BLaER1 treated with 17β-estradiol and CSF1 and Interleukin-3, amounts not matched to agents 10 nM and 100 nM (cell line): Measurements from ENCODE around the gene MAN1C1.
A peak's percentile ranks its signal among the peaks of the same experiment; 100 is the strongest.

ENCODE experiments used
- H3K27ac ChIP-seq, 11 experiments: shearing (Covaris generic); formaldehyde crosslinking; 2 replicates each; pipeline ENCODE4 v1.8.1; 2022
- H3K27me3 ChIP-seq, 11 experiments: shearing (Covaris generic); formaldehyde crosslinking; 2 replicates each; pipeline ENCODE4 v1.8.1; 2022
- H3K36me3 ChIP-seq, 11 experiments: shearing (Covaris generic); formaldehyde crosslinking; 2 replicates each; pipeline ENCODE4 v1.8.1; 2022
- H3K4me1 ChIP-seq, 10 experiments: shearing (Covaris generic); formaldehyde crosslinking; 2 replicates each; pipeline ENCODE4 v1.8.1; 2022
- H3K4me2 ChIP-seq, 11 experiments: shearing (Covaris generic); formaldehyde crosslinking; 2 replicates each; pipeline ENCODE4 v1.8.1; 2022
- H3K4me3 ChIP-seq, 10 experiments: shearing (Covaris generic); formaldehyde crosslinking; 2 replicates each; pipeline ENCODE4 v1.8.1; 2022
- H3K9ac ChIP-seq, 11 experiments: shearing (Covaris generic); formaldehyde crosslinking; 2 replicates each; pipeline ENCODE4 v1.8.1; 2022
- H3K9me3 ChIP-seq, 11 experiments: shearing (Covaris generic); formaldehyde crosslinking; replicated peaks in 1 of 11; 2 replicates each; pipeline ENCODE4 v1.8.1; 2022
- H4K20me1 ChIP-seq, 11 experiments: shearing (Covaris generic); formaldehyde crosslinking; 2 replicates each; pipeline ENCODE4 v1.8.1; 2022
- Cebpa-rat ChIP-seq, 11 experiments: shearing (Covaris generic); IDR thresholded peaks; 2 replicates each; pipeline ENCODE4 v1.8.1; 2022

MAN1C1 gene

GRCh38 chr1:25572107-25572506, 44.5 kb upstream of the MAN1C1 start:
- no peak overlapping the region for H3K27ac ChIP-seq
- H3K9ac ChIP-seq: no peak overlapping the region
- H3K4me3 ChIP-seq: no peak overlapping the region
- no peak overlapping the region for H3K4me2 ChIP-seq
- H3K9me3 ChIP-seq: no peaks in the 10 kb centered on the region
- H3K27me3 ChIP-seq: no peaks in the 10 kb centered on the region
- TF ChIP-seq Cebpa-rat (IDR thresholded peaks at IDR 0.05): no peak
- H3K36me3 ChIP-seq: no peaks in the 10 kb centered on the region
- peaks cover 11 to 32% (median 27%) of the 10 kb centered on the region in 10 experiments; a peak in 19 of 20 replicates for H3K4me1 ChIP-seq
- H4K20me1 ChIP-seq: peaks cover 0 to 20% (median 0%) of the 10 kb centered on the region in 11 experiments; a peak in 2 of 22 replicates

GRCh38 chr1:25572708-25573590, 43.6 kb upstream of the MAN1C1 start:
- Histone ChIP-seq H3K27ac (no peak overlapping the region), H3K4me3 (no peak overlapping the region), H4K20me1 (peaks cover 0 to 20% (median 0%) of the 10 kb centered on the region in 11 experiments; a peak in 3 of 22 replicates), H3K4me2 (no peak overlapping the region), H3K36me3 (no peaks in the 10 kb centered on the region), H3K9me3 (no peaks in the 10 kb centered on the region), H3K27me3 (no peaks in the 10 kb centered on the region), H3K4me1 (peaks cover 11 to 24% (median 19%) of the 10 kb centered on the region in 10 experiments; a peak in 19 of 20 replicates), H3K9ac (no peak overlapping the region)
- no peak for TF ChIP-seq Cebpa-rat (IDR thresholded peaks at IDR 0.05)

- Histone ChIP-seq H3K4me3 (no peak overlapping the region), H3K4me1 (peaks cover 9 to 18% (median 13%) of the 10 kb centered on the region in 10 experiments; a peak in 18 of 20 replicates), H4K20me1 (peaks cover 0 to 17% (median 0%) of the 10 kb centered on the region in 11 experiments; a peak in 3 of 22 replicates), H3K27me3 (no peaks in the 10 kb centered on the region), H3K36me3 (no peaks in the 10 kb centered on the region), H3K9me3 (no peaks in the 10 kb centered on the region), H3K4me2 (no peak overlapping the region), H3K27ac (no peak overlapping the region), H3K9ac (no peak overlapping the region)
- 0 out of 22 replicates have a peak, but pooled peaks of 2 of the 11 experiments have one; percentile 16 to 18 for TF ChIP-seq Cebpa-rat (IDR thresholded peaks at IDR 0.05)
Observed at GRCh38 chr1:25573591-25573930, 43.0 kb upstream of the MAN1C1 start.

GRCh38 chr1:25573961-25574360, 42.6 kb upstream of the MAN1C1 start:
- no peak overlapping the region for H3K4me2 ChIP-seq
- no peak for TF ChIP-seq Cebpa-rat (IDR thresholded peaks at IDR 0.05)
- no peak overlapping the region for H3K27ac ChIP-seq

GRCh38 chr1:25575191-25575590, 41.4 kb upstream of the MAN1C1 start:
- Histone ChIP-seq H3K27me3 (no peaks in the 10 kb centered on the region), H3K9ac (no peak overlapping the region)
- no peak for TF ChIP-seq Cebpa-rat (IDR thresholded peaks at IDR 0.05)

More at GRCh38 chr1:25573961-25574360, 42.6 kb upstream of the MAN1C1 start:
- Histone ChIP-seq H3K4me3 (no peak overlapping the region), H3K4me1 (peaks cover 5 to 14% (median 9%) of the 10 kb centered on the region in 10 experiments; a peak in 18 of 20 replicates), H3K9ac (no peak overlapping the region), H3K27me3 (no peaks in the 10 kb centered on the region), H3K9me3 (no peaks in the 10 kb centered on the region), H4K20me1 (peaks cover 0 to 14% (median 0%) of the 10 kb centered on the region in 11 experiments; a peak in 3 of 22 replicates), H3K36me3 (no peaks in the 10 kb centered on the region)

GRCh38 chr1:25576459-25577133, 40.0 kb upstream of the MAN1C1 start:
- H3K27me3 ChIP-seq: no peaks in the 10 kb centered on the region
- H3K4me2 ChIP-seq: no peak overlapping the region
- no peak overlapping the region for H3K27ac ChIP-seq
- TF ChIP-seq Cebpa-rat (IDR thresholded peaks at IDR 0.05): no peak
- no peak overlapping the region for H3K4me3 ChIP-seq
- peaks cover 0 to 7% (median 0%) of the 10 kb centered on the region in 10 experiments; a peak in 4 of 20 replicates for H3K4me1 ChIP-seq
- H3K9me3 ChIP-seq: no peaks in the 10 kb centered on the region
- H3K36me3 ChIP-seq: no peaks in the 10 kb centered on the region
- no peak overlapping the region; a peak in 1 of 22 replicates for H3K9ac ChIP-seq
- H4K20me1 ChIP-seq: peaks cover 0 to 7% (median 0%) of the 10 kb centered on the region in 11 experiments; a peak in 3 of 22 replicates

More at GRCh38 chr1:25575191-25575590, 41.4 kb upstream of the MAN1C1 start:
- no peak overlapping the region for H3K4me3 ChIP-seq
- no peaks in the 10 kb centered on the region for H3K9me3 ChIP-seq
- H3K36me3 ChIP-seq: no peaks in the 10 kb centered on the region
- H3K4me1 ChIP-seq: peaks cover 0 to 4% (median 0%) of the 10 kb centered on the region in 10 experiments; a peak in 2 of 20 replicates
- no peak overlapping the region for H3K4me2 ChIP-seq
- H3K27ac ChIP-seq: no peak overlapping the region
- peaks cover 0 to 14% (median 0%) of the 10 kb centered on the region in 11 experiments; a peak in 3 of 22 replicates for H4K20me1 ChIP-seq

GRCh38 chr1:25577134-25577920, 39.3 kb upstream of the MAN1C1 start:
- Histone ChIP-seq H3K9me3 (no peaks in the 10 kb centered on the region), H3K4me3 (no peak overlapping the region), H3K27ac (no peak overlapping the region), H3K9ac (no peak overlapping the region), H3K36me3 (no peaks in the 10 kb centered on the region), H3K4me2 (no peak overlapping the region), H3K27me3 (no peaks in the 10 kb centered on the region), H4K20me1 (no peaks in the 10 kb centered on the region; a peak in 1 of 22 replicates), H3K4me1 (peaks cover 0 to 7% (median 0%) of the 10 kb centered on the region in 10 experiments; a peak in 4 of 20 replicates)
- no peak for TF ChIP-seq Cebpa-rat (IDR thresholded peaks at IDR 0.05)
